H1 (cell line): Measurements from ENCODE around the gene SMYD3. TPM values are rescaled to one million over a fixed set of nuclear protein-coding genes. Genes with fewer than 3 reads are reported as not detected.

Source experiments
- CTCF ChIA-PET: fragments of 300-600 bp; sonication (Branson Sonifier 250); formaldehyde crosslinking; loops from one replicate; lab custom pipeline; 2021; ENCODE audit not compliant: partially characterized antibody; lab: Charles Lee
- POLR2A ChIA-PET: fragments of 300-600 bp; sonication (Branson Sonifier 250); formaldehyde crosslinking; loops from one replicate; lab custom pipeline; 2021; ENCODE audit warnings: inconsistent platforms; ENCODE audit not compliant: partially characterized antibody; lab: Charles Lee
- DNase-seq, 2 experiments: peaks; one replicate each; pipeline versions ENCODE4 v3.0.0 to v3.0.0-alpha.2; 2010 to 2022; ENCODE audit warnings: low spot score in 2 of 2, low read depth in 1 of 2, mixed read lengths in 1 of 2
- FAIRE-seq: peaks from 2 replicates; lab custom pipeline; 2011; peaks lifted over from hg19 to GRCh38; lab: Jason Lieb, UNC
- H2AFZ ChIP-seq: 2 replicates; pipeline ENCODE4 v1.8.1; 2012; ENCODE audit warnings: low read length, inconsistent platforms
- H2AK5ac ChIP-seq: 2 replicates; pipeline ENCODE4 v1.6.1; 2013; ENCODE audit warnings: low read depth, low read length
- H2BK120ac ChIP-seq: replicated peaks from 2 replicates; pipeline ENCODE3; 2013; ENCODE audit warnings: low read depth, low read length, inconsistent platforms
- H2BK12ac ChIP-seq: 2 replicates; pipeline ENCODE4 v1.6.1; 2013; ENCODE audit warnings: low read depth, low read length
- H2BK15ac ChIP-seq: 2 replicates; pipeline ENCODE4 v1.6.1; 2013; ENCODE audit warnings: low read length
- H2BK20ac ChIP-seq: 2 replicates; pipeline ENCODE4 v1.6.1; 2013; ENCODE audit warnings: low read length
- H2BK5ac ChIP-seq: 2 replicates; pipeline ENCODE4 v1.6.1; 2013; ENCODE audit warnings: low read depth, low read length
- H3K14ac ChIP-seq: 2 replicates; pipeline ENCODE4 v1.6.1; 2013; ENCODE audit warnings: inconsistent platforms; ENCODE audit not compliant: insufficient read length
- H3K18ac ChIP-seq: 2 replicates; pipeline ENCODE4 v1.6.1; 2013; ENCODE audit warnings: low read length; ENCODE audit errors: extremely low read depth
- H3K23ac ChIP-seq: 2 replicates; pipeline ENCODE4 v1.6.1; 2013; ENCODE audit warnings: inconsistent platforms; ENCODE audit not compliant: insufficient read length
- H3K23me2 ChIP-seq: 2 replicates; pipeline ENCODE4 v1.6.1; 2013; ENCODE audit warnings: low read depth, low read length
- H3K27ac ChIP-seq: 2 replicates; pipeline ENCODE4 v1.6.1; 2011; ENCODE audit warnings: low read depth, low read length, inconsistent platforms
- H3K27me3 ChIP-seq, 4 experiments: replicated peaks in 1 of 4; 1 replicate in 1 of 4; 2 replicates in 3 of 4; pipeline versions ENCODE4 v1.6.1 to v1.8.1; 2011 to 2013; ENCODE audit warnings: low read length in 3 of 4, mild to moderate bottlenecking in 3 of 4, inconsistent platforms in 2 of 4, mixed read lengths in 2 of 4, moderate library complexity in 1 of 4; ENCODE audit not compliant: control insufficient read depth in 3 of 4, insufficient read depth in 3 of 4; ENCODE audit errors: extremely low read depth in 1 of 4
- H3K36me3 ChIP-seq, 4 experiments: 2 replicates each; pipeline versions ENCODE4 v1.6.1 to v1.8.1; 2011 to 2013; ENCODE audit warnings: mild to moderate bottlenecking in 4 of 4, low read length in 3 of 4, moderate library complexity in 2 of 4, control low read depth in 1 of 4, inconsistent platforms in 1 of 4; ENCODE audit not compliant: insufficient read depth in 4 of 4, control insufficient read depth in 2 of 4
- H3K4ac ChIP-seq: replicated peaks from 2 replicates; pipeline ENCODE3; 2013; ENCODE audit warnings: low read length, low read depth, mixed read lengths, inconsistent platforms; ENCODE audit not compliant: insufficient read length
- H3K4me1 ChIP-seq, 4 experiments: replicated peaks in 1 of 4; 1 replicate in 1 of 4; 2 replicates in 3 of 4; pipeline versions ENCODE4 v1.6.1 to v1.8.1; 2011 to 2013; ENCODE audit warnings: low read length in 3 of 4, inconsistent platforms in 2 of 4, mixed read lengths in 1 of 4; ENCODE audit not compliant: insufficient read depth in 4 of 4, control insufficient read depth in 3 of 4
- H3K4me2 ChIP-seq, 2 experiments: 2 replicates each; pipeline versions ENCODE4 v1.6.1 to v1.8.1; 2011 to 2013; ENCODE audit warnings: low read depth in 2 of 2, low read length in 2 of 2, control low read depth in 1 of 2, inconsistent platforms in 1 of 2, mild to moderate bottlenecking in 1 of 2; ENCODE audit not compliant: insufficient read depth in 1 of 2
- H3K4me3 ChIP-seq, 4 experiments: fragments of 200-600, 300-600 bp in 1 of 4; sonication (generic), shearing (Covaris generic), sonication (Bioruptor Twin) in 1 of 4; 2 replicates each; pipeline versions ENCODE4 v1.5.1 to v1.8.1; 2011 to 2016; ENCODE audit warnings: low read length in 4 of 4, low read depth in 3 of 4, control low read depth in 2 of 4, inconsistent platforms in 2 of 4, mild to moderate bottlenecking in 2 of 4, mixed read lengths in 1 of 4, moderate library complexity in 1 of 4; ENCODE audit not compliant: insufficient read depth in 2 of 4; ENCODE audit errors: extremely low read depth in 1 of 4
- H3K56ac ChIP-seq: replicated peaks from 2 replicates; pipeline ENCODE3; 2013; ENCODE audit warnings: low read depth, mild to moderate bottlenecking, mixed read lengths, low read length, inconsistent platforms; ENCODE audit not compliant: insufficient read length
- H3K79me1 ChIP-seq: 2 replicates; pipeline ENCODE4 v1.6.1; 2013; ENCODE audit warnings: low read depth, low read length, control low read depth
- H3K79me2 ChIP-seq, 2 experiments: 2 replicates each; pipeline versions ENCODE4 v1.6.1 to v1.8.1; 2012 to 2013; ENCODE audit warnings: low read length in 2 of 2, mild to moderate bottlenecking in 2 of 2, inconsistent platforms in 1 of 2; ENCODE audit not compliant: insufficient read depth in 2 of 2, control insufficient read depth in 1 of 2
- H3K9ac ChIP-seq, 4 experiments: replicated peaks in 1 of 4; 1 replicate in 1 of 4; 2 replicates in 3 of 4; pipeline versions ENCODE4 v1.6.1 to v1.8.1; 2011 to 2013; ENCODE audit warnings: low read depth in 3 of 4, low read length in 3 of 4, control low read depth in 2 of 4, mild to moderate bottlenecking in 2 of 4, moderate library complexity in 2 of 4, inconsistent platforms in 1 of 4; ENCODE audit errors: extremely low read depth in 1 of 4
- H3K9me3 ChIP-seq, 2 experiments: 2 replicates each; pipeline versions ENCODE4 v1.6.1 to v1.8.1; 2012 to 2013; ENCODE audit warnings: mild to moderate bottlenecking in 2 of 2, moderate library complexity in 2 of 2, control low read depth in 1 of 2, inconsistent platforms in 1 of 2, low read depth in 1 of 2, low read length in 1 of 2, mixed read lengths in 1 of 2; ENCODE audit not compliant: insufficient read depth in 2 of 2
- H4K20me1 ChIP-seq, 2 experiments: replicated peaks in 1 of 2; 2 replicates each; pipeline versions ENCODE3 to v1.8.1; 2011 to 2013; ENCODE audit warnings: inconsistent platforms in 2 of 2, low read length in 2 of 2, mild to moderate bottlenecking in 1 of 2; ENCODE audit not compliant: insufficient read depth in 2 of 2, control insufficient read depth in 1 of 2
- H4K5ac ChIP-seq: 2 replicates; pipeline ENCODE4 v1.6.1; 2013; ENCODE audit warnings: low read length, low read depth, mixed read lengths, inconsistent platforms; ENCODE audit not compliant: insufficient read length
- H4K8ac ChIP-seq: 2 replicates; pipeline ENCODE4 v1.8.0; 2013; ENCODE audit warnings: mild to moderate bottlenecking, moderate library complexity, low read length, inconsistent platforms; ENCODE audit not compliant: insufficient read depth; ENCODE audit errors: extremely low read depth
- H4K91ac ChIP-seq: replicated peaks from 2 replicates; pipeline ENCODE3; 2013; ENCODE audit warnings: low read length, mixed read lengths, inconsistent platforms; ENCODE audit not compliant: insufficient read length
- CBX8 ChIP-seq: fragments of 300-800, 300-1000 bp; sonication (generic); IDR thresholded peaks from 2 replicates; pipeline ENCODE4 v1.7.1; 2016; ENCODE audit warnings: low read depth, low read length, borderline replicate concordance
- CREB1 ChIP-seq: IDR thresholded peaks from 2 replicates; pipeline ENCODE4 v1.6.1; 2012; ENCODE audit warnings: inconsistent platforms
- CTBP2 ChIP-seq: IDR thresholded peaks from 2 replicates; pipeline ENCODE4 v1.7.0; 2011; ENCODE audit warnings: borderline replicate concordance, mild to moderate bottlenecking, moderate library complexity, mixed read lengths, low read length; ENCODE audit not compliant: insufficient read depth, insufficient read length
- EZH2 ChIP-seq: fragments of 200-600 bp; sonication (generic); IDR thresholded peaks from 2 replicates; pipeline ENCODE4 v1.7.1; 2012; ENCODE audit warnings: low read depth, mild to moderate bottlenecking, moderate library complexity, low read length, inconsistent platforms; ENCODE audit not compliant: severe bottlenecking
- GTF2F1 ChIP-seq: IDR thresholded peaks from 2 replicates; pipeline ENCODE4 v1.6.1; 2012; ENCODE audit warnings: low read depth, low read length, improper control_type of control experiment, borderline replicate concordance
- KDM5A ChIP-seq: fragments of 200-600 bp; IDR thresholded peaks from 2 replicates; pipeline ENCODE4 v1.7.1; 2012; ENCODE audit warnings: mild to moderate bottlenecking, low read length, inconsistent platforms, mixed read lengths
- MAFK ChIP-seq: IDR thresholded peaks from 2 replicates; pipeline ENCODE4 v1.6.1; 2012; ENCODE audit warnings: low read depth, mild to moderate bottlenecking, improper control_type of control experiment, low read length
- RAD21 ChIP-seq, 2 experiments: IDR thresholded peaks in 1 of 2; conservative IDR thresholded peaks in 1 of 2; 2 replicates each; pipeline ENCODE4 v1.6.1; 2011; ENCODE audit warnings: low read depth in 2 of 2, low read length in 2 of 2, improper control_type of control experiment in 1 of 2, inconsistent platforms in 1 of 2, mild to moderate bottlenecking in 1 of 2, moderate library complexity in 1 of 2
- SRF ChIP-seq: IDR thresholded peaks from 2 replicates; pipeline ENCODE4 v1.6.1; 2011; ENCODE audit warnings: mild to moderate bottlenecking, low read depth, low read length, moderate library complexity
- SUZ12 ChIP-seq: fragments of 200-600 bp; sonication (generic); IDR thresholded peaks from 2 replicates; pipeline ENCODE4 v1.6.1; 2012; ENCODE audit warnings: mild to moderate bottlenecking, inconsistent platforms, low read length, moderate library complexity, mixed read lengths
- WGBS, 2 experiments: shearing (Covaris generic) in 1 of 2; methylation state at CpG; one replicate each; pipeline versions ENCODE4 v1.1.6 to v1.1.7; 2013 to 2015; ENCODE audit warnings: low lambda C conversion rate in 2 of 2, mixed read lengths in 2 of 2, inconsistent platforms in 1 of 2, low coverage in 1 of 2, missing lambda C conversion rate in 1 of 2; ENCODE audit not compliant: insufficient replicate concordance in 2 of 2, insufficient coverage in 1 of 2, insufficient read length in 1 of 2; ENCODE audit errors: extremely low coverage in 1 of 2, missing lambda C conversion rate in 1 of 2; 5-methylcytosine and 5-hydroxymethylcytosine counted together
- polyA plus RNA-seq, 7 experiments: library from polyadenylated mRNA; depleted of rRNA in 3 of 7; stranded (reverse) in 5 of 7; unstranded in 2 of 7; fragments of >200 nt in 5 of 7; fragments of 200-250 nt in 2 of 7; gene quantifications; 1 replicate in 5 of 7; 2 replicates in 1 of 7; 4 replicates in 1 of 7; pipeline versions ENCODE4 v1.2.1 to v1.2.3, GENCODE V29; 2011 to 2013; ENCODE audit warnings: missing spikeins in 2 of 7, mixed read lengths in 2 of 7
- total RNA-seq: library from RNA; stranded (reverse); fragmentation: NEBNext Ultra II Directional; extraction: Animal tissue kit (Norgen Biotek cat#: 25700); gene quantifications from 2 replicates; pipeline ENCODE4 v1.2.1, GENCODE V29; 2021

The SMYD3 gene
- total and polyA plus RNA-seq, 2 of the 8 experiments (the other 6 are each of a cell fraction or from before 2014, with no cell fraction given): 17.3 to 25.4 TPM

DNA sequence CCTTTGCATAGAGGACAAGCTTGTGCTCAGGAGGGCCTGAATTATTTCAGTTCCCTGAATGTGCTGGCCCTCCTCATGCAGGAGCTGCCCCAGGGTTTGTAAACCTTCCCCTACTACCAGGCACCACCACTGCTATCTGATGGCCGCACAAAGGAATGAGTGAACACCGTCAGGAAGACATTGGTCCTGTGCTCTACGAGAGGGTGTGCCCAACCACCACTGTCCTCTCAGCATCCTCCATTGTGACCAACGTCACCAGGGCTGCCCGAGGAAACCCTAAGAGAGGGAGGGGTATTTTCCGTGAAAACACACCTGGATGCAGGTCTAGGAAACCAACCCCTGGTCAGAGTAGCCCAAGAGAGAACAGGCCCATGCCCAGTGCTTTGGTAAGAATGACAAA lies 694.8 kb downstream of the SMYD3 start:
- no peak overlapping the region for H3K18ac ChIP-seq
- H3K23ac ChIP-seq: no peak overlapping the region
- CTCF ChIA-PET: interaction anchor here (2.2 to 4.8 kb wide), 2 partner anchors 13 to 15 kb away, joined by 5 to 23 read pairs; no protein-coding TSS in a partner anchor
- peak overlapping the region; percentile 47; the same call in 1 of the 2 replicates for H4K8ac ChIP-seq
- H3K79me1 ChIP-seq: no peaks in the 10 kb centered on the region
- H3K4me3 ChIP-seq: no peak overlapping the region
- H3K9ac ChIP-seq: no peak overlapping the region
- H3K4ac ChIP-seq: no peak overlapping the region
- no peak overlapping the region for H2BK12ac ChIP-seq
- no peaks in the 10 kb centered on the region for H3K36me3 ChIP-seq
- H3K14ac ChIP-seq: no peak overlapping the region
- no peak overlapping the region for H4K91ac ChIP-seq
- H3K4me2 ChIP-seq: no peak overlapping the region
- no peak overlapping the region for H3K56ac ChIP-seq
- H3K27ac ChIP-seq: no peak overlapping the region
- H3K9me3 ChIP-seq: no peaks in the 10 kb centered on the region
- WGBS, 2 experiments: 75% methylated on average over 6 of the region's 6 CpGs; no CpG with 5 or more reads in 1 of the 2 experiments
- FAIRE-seq: no peak
- TF ChIP-seq GTF2F1 (no peak), MAFK (no peak), RAD21 (IDR thresholded peaks at IDR 0.05 in 1 of 2, conservative IDR thresholded peaks at IDR 0.05 in 1 of 2; ENCODE audit: low read depth in 2 of 2, low read length in 2 of 2) (no peak), SRF (no peak), KDM5A (no peak), SUZ12 (no peak), CTBP2 (no peak), CBX8 (no peak), CREB1 (no peak), EZH2 (no peak)
- peaks cover 2% of the 10 kb centered on the region; the same call in 1 of the 2 replicates for H3K23me2 ChIP-seq
- no peak overlapping the region for H2BK15ac ChIP-seq
- H2AFZ ChIP-seq: no peak overlapping the region
- peaks cover 0 to 7% (median 3%) of the 10 kb centered on the region in 4 experiments; a peak in 4 of 7 replicates for H3K4me1 ChIP-seq
- no peaks in the 10 kb centered on the region for H3K27me3 ChIP-seq
- no peak overlapping the region for H2BK120ac ChIP-seq
- no peak overlapping the region for H2AK5ac ChIP-seq
- H2BK5ac ChIP-seq: no peak overlapping the region
- no peak overlapping the region for H4K5ac ChIP-seq
- no peaks in the 10 kb centered on the region for H3K79me2 ChIP-seq
- no peak overlapping the region for H2BK20ac ChIP-seq
- no peaks in the 10 kb centered on the region for H4K20me1 ChIP-seq
- POLR2A ChIA-PET: no interaction called here
- DNase-seq: peak in 1 of 2 experiments; percentile 14
